ENCODE data around the gene PTPRA.

Gene PTPRA

GRCh38 chr20:2869381-2869780, 3.9 kb upstream of the PTPRA start:
- H3K4me3 ChIP-seq (ENCODE audit: low read length): no peak overlapping the region
- no peak for TF ChIP-seq ZNF274 (IDR thresholded peaks at IDR 0.05; ENCODE audit: low read depth, low read length)

GRCh38 chr20:2871111-2871465, 2.2 kb upstream of the PTPRA start:
- no peak overlapping the region for H3K4me3 ChIP-seq (ENCODE audit: low read length)
- TF ChIP-seq ZNF274 (IDR thresholded peaks at IDR 0.05; ENCODE audit: low read depth, low read length): no peak

GRCh38 chr20:2871661-2872458, 1.4 kb upstream of the PTPRA start:
- peak overlapping the region; percentile 44; the same call in 1 of the 2 replicates for H3K4me3 ChIP-seq (ENCODE audit: low read length)
- TF ChIP-seq ZNF274 (IDR thresholded peaks at IDR 0.05; ENCODE audit: low read depth, low read length): no peak

GRCh38 chr20:2872459-2873009, 747 bp upstream of the PTPRA start:
- no peak for TF ChIP-seq ZNF274 (IDR thresholded peaks at IDR 0.05; ENCODE audit: low read depth, low read length)
- peak overlapping the region; percentile 44; the same call in 1 of the 2 replicates for H3K4me3 ChIP-seq (ENCODE audit: low read length)

GRCh38 chr20:2873747-2874041, 413 bp downstream of the PTPRA start:
- H3K4me3 ChIP-seq (ENCODE audit: low read length): peak overlapping the region; percentile 90
- no peak for TF ChIP-seq ZNF274 (IDR thresholded peaks at IDR 0.05; ENCODE audit: low read depth, low read length)

- no peak for TF ChIP-seq ZNF274 (IDR thresholded peaks at IDR 0.05; ENCODE audit: low read depth, low read length)
- peak overlapping the region; percentile 90 for H3K4me3 ChIP-seq (ENCODE audit: low read length)
Measured at GRCh38 chr20:2874456-2874855, 1.2 kb downstream of the PTPRA start.

- H3K4me3 ChIP-seq (ENCODE audit: low read length): no peak overlapping the region
- TF ChIP-seq ZNF274 (IDR thresholded peaks at IDR 0.05; ENCODE audit: low read depth, low read length): no peak
Measured at GRCh38 chr20:2875690-2876203, 2.5 kb downstream of the PTPRA start.

- no peak overlapping the region for H3K4me3 ChIP-seq (ENCODE audit: low read length)
- TF ChIP-seq ZNF274 (IDR thresholded peaks at IDR 0.05; ENCODE audit: low read depth, low read length): no peak
Measured at GRCh38 chr20:2878515-2878914, 5.2 kb downstream of the PTPRA start.

GRCh38 chr20:2879146-2879545, 5.9 kb downstream of the PTPRA start:
- H3K4me3 ChIP-seq (ENCODE audit: low read length): no peak overlapping the region
- TF ChIP-seq ZNF274 (IDR thresholded peaks at IDR 0.05; ENCODE audit: low read depth, low read length): no peak

GRCh38 chr20:2880650-2881049, 7.4 kb downstream of the PTPRA start:
- no peak for TF ChIP-seq ZNF274 (IDR thresholded peaks at IDR 0.05; ENCODE audit: low read depth, low read length)
- no peak overlapping the region for H3K4me3 ChIP-seq (ENCODE audit: low read length)

- no peak overlapping the region for H3K4me3 ChIP-seq (ENCODE audit: low read length)
- TF ChIP-seq ZNF274 (IDR thresholded peaks at IDR 0.05; ENCODE audit: low read depth, low read length): no peak
Measured at GRCh38 chr20:2883726-2884637, 10.7 kb downstream of the PTPRA start.

- TF ChIP-seq ZNF274 (IDR thresholded peaks at IDR 0.05; ENCODE audit: low read depth, low read length): no peak
- no peak overlapping the region for H3K4me3 ChIP-seq (ENCODE audit: low read length)
Measured at GRCh38 chr20:2887715-2888114, 14.4 kb downstream of the PTPRA start.

GRCh38 chr20:2888224-2888955, 15.1 kb downstream of the PTPRA start:
- no peak for TF ChIP-seq ZNF274 (IDR thresholded peaks at IDR 0.05; ENCODE audit: low read depth, low read length)
- H3K4me3 ChIP-seq (ENCODE audit: low read length): no peak overlapping the region

GRCh38 chr20:2889209-2889608, 15.9 kb downstream of the PTPRA start:
- TF ChIP-seq ZNF274 (IDR thresholded peaks at IDR 0.05; ENCODE audit: low read depth, low read length): no peak
- H3K4me3 ChIP-seq (ENCODE audit: low read length): no peak overlapping the region

All from GM08714 (cell line).